HUES48 (cell line): ENCODE results near the gene AKAP11.
A peak's percentile ranks its signal among the peaks of the same experiment; 100 is the strongest.

ENCODE experiments used
- H3K27ac ChIP-seq: one replicate; pipeline ENCODE4 v1.7.0; 2013; ENCODE audit warnings: low read depth, low read length, inconsistent platforms
- H3K27me3 ChIP-seq: 2 replicates; pipeline ENCODE4 v1.6.1; 2013; ENCODE audit warnings: mild to moderate bottlenecking, low read length; ENCODE audit not compliant: control insufficient read depth, insufficient read depth
- H3K36me3 ChIP-seq: 2 replicates; pipeline ENCODE4 v1.6.1; 2013; ENCODE audit warnings: low read length; ENCODE audit not compliant: control insufficient read depth, insufficient read depth
- H3K4me1 ChIP-seq: 2 replicates; pipeline ENCODE4 v1.6.1; 2013; ENCODE audit warnings: mild to moderate bottlenecking, low read length; ENCODE audit not compliant: control insufficient read depth, insufficient read depth
- H3K4me3 ChIP-seq: 2 replicates; pipeline ENCODE4 v1.5.1; 2013; ENCODE audit warnings: mild to moderate bottlenecking, low read depth, low read length
- H3K9ac ChIP-seq: 2 replicates; pipeline ENCODE4 v1.6.1; 2013; ENCODE audit warnings: mild to moderate bottlenecking, low read depth, low read length, moderate library complexity
- H3K9me3 ChIP-seq: 2 replicates; pipeline ENCODE4 v1.6.1; 2013; ENCODE audit warnings: low read length; ENCODE audit not compliant: control insufficient read depth, insufficient read depth

The AKAP11 gene

GRCh38 chr13:42272804-42273175 is 838 bp downstream of the AKAP11 start:
- Histone ChIP-seq H3K4me3 (peak overlapping the region; percentile 79), H3K4me1 (peaks cover 31% of the 10 kb centered on the region), H3K27me3 (no peaks in the 10 kb centered on the region), H3K9me3 (peaks cover 9% of the 10 kb centered on the region; the same call in 1 of the 2 replicates), H3K27ac (peak overlapping the region; percentile 41), H3K9ac (peak overlapping the region; percentile 59), H3K36me3 (no peaks in the 10 kb centered on the region)

GRCh38 chr13:42274386-42275097 is 2.6 kb downstream of the AKAP11 start:
- Histone ChIP-seq H3K4me1 (peaks cover 33% of the 10 kb centered on the region), H3K9me3 (peaks cover 9% of the 10 kb centered on the region; the same call in 1 of the 2 replicates), H3K27me3 (no peaks in the 10 kb centered on the region), H3K27ac (no peak overlapping the region), H3K36me3 (no peaks in the 10 kb centered on the region), H3K4me3 (no peak overlapping the region), H3K9ac (no peak overlapping the region)

DNA sequence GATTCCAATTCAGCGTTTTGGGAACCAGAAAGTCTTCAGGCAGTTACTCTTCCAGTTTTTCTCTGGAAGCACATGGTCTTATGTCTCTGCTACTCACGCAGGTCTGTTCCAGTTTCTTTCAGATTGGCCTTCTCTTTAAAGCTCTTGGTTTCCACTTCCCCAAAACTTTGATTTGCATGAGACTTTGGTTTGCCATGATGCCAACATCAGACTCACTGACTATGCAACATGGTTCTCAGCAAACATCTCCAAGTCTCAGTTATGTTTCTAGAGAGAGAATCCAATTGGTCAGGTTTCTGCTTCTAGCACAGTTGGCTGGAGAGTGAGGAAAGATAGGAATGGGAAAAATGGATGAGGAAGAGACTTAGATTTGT is 3.1 kb downstream of the AKAP11 start:
- H3K4me3 ChIP-seq = no peak overlapping the region
- H3K27ac ChIP-seq = no peak overlapping the region
- H3K36me3 ChIP-seq = no peaks in the 10 kb centered on the region
- H3K9me3 ChIP-seq = peaks cover 9% of the 10 kb centered on the region; the same call in 1 of the 2 replicates
- no peaks in the 10 kb centered on the region for H3K27me3 ChIP-seq
- no peak overlapping the region for H3K9ac ChIP-seq
- H3K4me1 ChIP-seq = peaks cover 33% of the 10 kb centered on the region

DNA sequence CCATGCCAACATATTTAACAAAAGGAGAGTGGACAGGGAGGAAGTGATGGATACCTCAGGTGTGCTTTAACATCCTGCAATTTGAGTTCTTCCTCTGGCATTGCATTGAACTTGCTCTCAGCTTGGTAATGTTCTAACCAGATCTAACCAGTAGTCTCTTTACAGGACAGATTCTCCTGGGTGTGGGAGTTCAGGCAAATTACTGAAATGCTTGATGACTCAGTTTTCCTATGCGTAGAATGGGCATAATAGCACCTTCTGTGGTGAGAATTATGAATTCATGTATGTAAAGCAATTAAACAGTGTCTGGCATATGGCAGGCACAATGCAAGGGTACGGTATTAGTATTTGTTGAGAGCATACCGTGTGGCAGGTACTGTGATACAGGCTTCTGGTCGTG is 3.6 kb downstream of the AKAP11 start:
- peaks cover 35% of the 10 kb centered on the region for H3K4me1 ChIP-seq

GRCh38 chr13:42276683-42277082 is 4.7 kb downstream of the AKAP11 start:
- no peaks in the 10 kb centered on the region for H3K9me3 ChIP-seq
- no peak overlapping the region for H3K9ac ChIP-seq
- no peaks in the 10 kb centered on the region for H3K36me3 ChIP-seq
- peaks cover 39% of the 10 kb centered on the region for H3K4me1 ChIP-seq
- H3K4me3 ChIP-seq = no peak overlapping the region
- no peaks in the 10 kb centered on the region for H3K27me3 ChIP-seq
- H3K27ac ChIP-seq = no peak overlapping the region

More for the DNA sequence above, 3.6 kb downstream of the AKAP11 start:
- Histone ChIP-seq H3K4me3 (no peak overlapping the region), H3K27me3 (no peaks in the 10 kb centered on the region), H3K9ac (no peak overlapping the region), H3K27ac (no peak overlapping the region), H3K36me3 (no peaks in the 10 kb centered on the region), H3K9me3 (peaks cover 4% of the 10 kb centered on the region; the same call in 1 of the 2 replicates)

- H3K4me3 ChIP-seq = no peak overlapping the region
- H3K36me3 ChIP-seq = no peaks in the 10 kb centered on the region
- H3K4me1 ChIP-seq = peaks cover 40% of the 10 kb centered on the region
- H3K9ac ChIP-seq = no peak overlapping the region
- H3K27ac ChIP-seq = no peak overlapping the region
- H3K27me3 ChIP-seq = no peaks in the 10 kb centered on the region
- H3K9me3 ChIP-seq = no peaks in the 10 kb centered on the region
These were observed 5.8 kb downstream of the AKAP11 start for GRCh38 chr13:42277618-42278276.

GRCh38 chr13:42279080-42279479 is 7.1 kb downstream of the AKAP11 start:
- Histone ChIP-seq H3K27me3 (no peaks in the 10 kb centered on the region), H3K27ac (no peak overlapping the region), H3K9me3 (no peaks in the 10 kb centered on the region), H3K4me1 (peaks cover 46% of the 10 kb centered on the region), H3K36me3 (no peaks in the 10 kb centered on the region), H3K9ac (no peak overlapping the region), H3K4me3 (no peak overlapping the region)

DNA sequence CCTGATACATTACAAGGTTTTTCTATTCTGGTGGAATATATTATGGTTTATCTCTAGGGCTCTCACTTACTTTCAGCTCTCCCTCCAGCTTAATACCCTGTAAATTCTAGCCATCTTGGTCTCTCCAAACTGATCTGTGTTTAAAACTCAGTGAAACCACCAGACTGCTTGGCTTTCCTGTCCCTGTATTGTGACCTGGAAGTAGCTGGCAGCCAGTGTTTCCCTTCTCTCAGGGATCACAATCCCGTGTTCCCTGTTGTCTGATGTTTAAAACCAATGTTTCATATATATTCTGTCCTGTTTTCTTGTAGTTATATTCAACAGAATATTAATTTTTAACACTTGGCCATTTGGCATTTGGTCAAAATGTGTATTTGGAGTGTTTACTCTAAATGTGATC is 8.0 kb downstream of the AKAP11 start:
- Histone ChIP-seq H3K36me3 (no peaks in the 10 kb centered on the region), H3K27me3 (no peaks in the 10 kb centered on the region), H3K4me1 (peaks cover 49% of the 10 kb centered on the region), H3K4me3 (no peak overlapping the region), H3K27ac (no peak overlapping the region), H3K9ac (no peak overlapping the region), H3K9me3 (no peaks in the 10 kb centered on the region)

- Histone ChIP-seq H3K9me3 (no peaks in the 10 kb centered on the region), H3K27ac (no peak overlapping the region), H3K4me3 (no peak overlapping the region), H3K27me3 (no peaks in the 10 kb centered on the region), H3K4me1 (peaks cover 46% of the 10 kb centered on the region), H3K36me3 (no peaks in the 10 kb centered on the region), H3K9ac (no peak overlapping the region)
These were observed 8.6 kb downstream of the AKAP11 start for GRCh38 chr13:42280537-42280936.

- Histone ChIP-seq H3K27me3 (no peaks in the 10 kb centered on the region), H3K27ac (peak overlapping the region; percentile 50), H3K9me3 (no peaks in the 10 kb centered on the region), H3K4me3 (no peak overlapping the region), H3K36me3 (peaks cover 24% of the 10 kb centered on the region), H3K4me1 (peaks cover 28% of the 10 kb centered on the region), H3K9ac (no peak overlapping the region; the same call in 1 of the 2 replicates)
These were observed 11.6 kb downstream of the AKAP11 start for GRCh38 chr13:42283574-42283973.

DNA sequence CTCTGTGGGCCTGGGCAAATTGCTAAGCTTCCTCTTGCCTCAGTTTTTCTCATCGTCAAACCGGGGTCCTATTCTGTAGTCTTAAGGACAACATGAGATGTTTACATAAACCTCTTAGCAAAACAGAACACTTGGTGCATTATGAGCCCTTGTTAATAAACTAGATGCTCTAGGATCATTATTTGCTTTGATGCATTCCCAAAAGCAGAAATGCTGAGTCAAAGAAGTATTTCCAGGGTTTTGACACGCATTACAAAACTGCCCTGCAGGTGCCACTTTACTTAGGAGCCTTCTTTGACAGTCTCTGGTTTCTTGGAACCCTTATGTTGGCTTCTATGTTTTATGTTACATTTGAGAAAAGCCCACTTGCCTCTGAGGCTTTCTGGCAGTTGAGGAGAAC is 12.1 kb downstream of the AKAP11 start:
- Histone ChIP-seq H3K9ac (no peak overlapping the region), H3K9me3 (no peaks in the 10 kb centered on the region), H3K4me3 (no peak overlapping the region), H3K27me3 (no peaks in the 10 kb centered on the region), H3K4me1 (peaks cover 28% of the 10 kb centered on the region), H3K36me3 (peaks cover 29% of the 10 kb centered on the region), H3K27ac (peak overlapping the region; percentile 50)
